Activated naive CD4-positive, alpha-beta T cell treated with anti-CD3 and anti-CD28 coated beads, Interleukin-2, amount 10 ng/mL, durations not matched to agents 7 days and 5 days (primary cell): ENCODE measurements around the gene CA10.

Experiments
- CTCF ChIA-PET: fragments of 350-600 bp; sonication (Branson Sonifier 250); formaldehyde crosslinking; loops from one replicate; lab custom pipeline; 2021; ENCODE audit warnings: antibody characterized with exemption; lab: Charles Lee
- DNase-seq: peaks from one replicate; pipeline ENCODE4 v3.0.0-alpha.2; 2020
- H3K27ac Mint-ChIP-seq: one replicate; pipeline ENCODE4 v1.8.0; 2021; ENCODE audit warnings: mild to moderate bottlenecking, moderate library complexity, mixed read lengths
- H3K27me3 Mint-ChIP-seq: one replicate; pipeline ENCODE4 v1.8.0; 2021; ENCODE audit warnings: mild to moderate bottlenecking, mixed read lengths
- H3K36me3 Mint-ChIP-seq: one replicate; pipeline ENCODE4 v1.8.0; 2021; ENCODE audit warnings: mixed read lengths
- H3K4me1 Mint-ChIP-seq: one replicate; pipeline ENCODE4 v1.8.0; 2021; ENCODE audit warnings: mixed read lengths
- H3K4me3 Mint-ChIP-seq: one replicate; pipeline ENCODE4 v1.8.0; 2021; ENCODE audit warnings: mild to moderate bottlenecking, moderate library complexity, mixed read lengths
- H3K9me3 Mint-ChIP-seq: one replicate; pipeline ENCODE4 v1.8.0; 2021; ENCODE audit warnings: mixed read lengths

The CA10 gene

GRCh38 chr17:51743477-51743876 is 415.0 kb downstream of the CA10 start:
- H3K4me3 Mint-ChIP-seq = no peak overlapping the region
- no peaks in the 10 kb centered on the region for H3K9me3 Mint-ChIP-seq
- DNase-seq = no peak
- H3K36me3 Mint-ChIP-seq = no peaks in the 10 kb centered on the region
- H3K4me1 Mint-ChIP-seq = no peaks in the 10 kb centered on the region
- no peak overlapping the region for H3K27ac Mint-ChIP-seq
- CTCF ChIA-PET = no interaction called here
- peaks cover 3% of the 10 kb centered on the region for H3K27me3 Mint-ChIP-seq

- Mint-ChIP-seq H3K27me3 (peaks cover 3% of the 10 kb centered on the region), H3K4me3 (no peak overlapping the region), H3K27ac (no peak overlapping the region), H3K36me3 (no peaks in the 10 kb centered on the region), H3K9me3 (no peaks in the 10 kb centered on the region), H3K4me1 (no peaks in the 10 kb centered on the region)
- CTCF ChIA-PET = no interaction called here
- no peak for DNase-seq
These were observed 415.9 kb downstream of the CA10 start for GRCh38 chr17:51742571-51742970.

- Mint-ChIP-seq H3K27me3 (peaks cover 3% of the 10 kb centered on the region), H3K27ac (no peak overlapping the region)
- CTCF ChIA-PET = no interaction called here
These were observed 417.1 kb downstream of the CA10 start for GRCh38 chr17:51741458-51741857.

GRCh38 chr17:51740531-51740930 is 418.0 kb downstream of the CA10 start:
- peaks cover 3% of the 10 kb centered on the region for H3K27me3 Mint-ChIP-seq
- CTCF ChIA-PET = interaction anchor here (1.1 kb wide), 1 partner anchor 10 kb away, joined by 3 read pairs; no protein-coding TSS in a partner anchor
- no peak overlapping the region for H3K27ac Mint-ChIP-seq
- no peaks in the 10 kb centered on the region for H3K36me3 Mint-ChIP-seq
- no peaks in the 10 kb centered on the region for H3K4me1 Mint-ChIP-seq
- no peak overlapping the region for H3K4me3 Mint-ChIP-seq
- H3K9me3 Mint-ChIP-seq = no peaks in the 10 kb centered on the region
- no peak for DNase-seq

More at GRCh38 chr17:51741458-51741857, 417.1 kb downstream of the CA10 start:
- no peaks in the 10 kb centered on the region for H3K4me1 Mint-ChIP-seq
- H3K36me3 Mint-ChIP-seq = no peaks in the 10 kb centered on the region
- no peaks in the 10 kb centered on the region for H3K9me3 Mint-ChIP-seq
- H3K4me3 Mint-ChIP-seq = no peak overlapping the region
- no peak for DNase-seq

GRCh38 chr17:51739245-51739886 is 419.1 kb downstream of the CA10 start:
- no peaks in the 10 kb centered on the region for H3K36me3 Mint-ChIP-seq
- H3K27me3 Mint-ChIP-seq = peaks cover 6% of the 10 kb centered on the region
- H3K4me3 Mint-ChIP-seq = no peak overlapping the region
- H3K27ac Mint-ChIP-seq = no peak overlapping the region
- no peaks in the 10 kb centered on the region for H3K4me1 Mint-ChIP-seq
- CTCF ChIA-PET = no interaction called here
- H3K9me3 Mint-ChIP-seq = no peaks in the 10 kb centered on the region
- no peak for DNase-seq

- Mint-ChIP-seq H3K9me3 (no peaks in the 10 kb centered on the region), H3K36me3 (no peaks in the 10 kb centered on the region), H3K4me1 (no peaks in the 10 kb centered on the region), H3K27ac (no peak overlapping the region), H3K27me3 (peaks cover 4% of the 10 kb centered on the region), H3K4me3 (no peak overlapping the region)
- DNase-seq = no peak
- CTCF ChIA-PET = no interaction called here
These were observed 422.2 kb downstream of the CA10 start for GRCh38 chr17:51736356-51736755.

- H3K27me3 Mint-ChIP-seq = peaks cover 9% of the 10 kb centered on the region
- no peaks in the 10 kb centered on the region for H3K9me3 Mint-ChIP-seq
- no peak for DNase-seq
- H3K36me3 Mint-ChIP-seq = no peaks in the 10 kb centered on the region
- no peak overlapping the region for H3K27ac Mint-ChIP-seq
- no peaks in the 10 kb centered on the region for H3K4me1 Mint-ChIP-seq
- CTCF ChIA-PET = no interaction called here
- H3K4me3 Mint-ChIP-seq = no peak overlapping the region
These were observed 423.5 kb downstream of the CA10 start for GRCh38 chr17:51734976-51735375.

GRCh38 chr17:51734462-51734861 is 424.1 kb downstream of the CA10 start:
- H3K4me3 Mint-ChIP-seq = no peak overlapping the region
- peak; percentile 22 for DNase-seq
- peaks cover 9% of the 10 kb centered on the region for H3K27me3 Mint-ChIP-seq
- CTCF ChIA-PET = interaction anchor here (2.5 kb wide), 1 partner anchor 362 kb away, joined by 6 read pairs; no protein-coding TSS in a partner anchor
- H3K27ac Mint-ChIP-seq = no peak overlapping the region
- H3K36me3 Mint-ChIP-seq = no peaks in the 10 kb centered on the region
- no peaks in the 10 kb centered on the region for H3K4me1 Mint-ChIP-seq
- H3K9me3 Mint-ChIP-seq = no peaks in the 10 kb centered on the region

- CTCF ChIA-PET = interaction anchor here (0.9 to 2.5 kb wide), 2 partner anchors 361 to 374 kb away, joined by 4 to 6 read pairs; no protein-coding TSS in a partner anchor
- no peak for DNase-seq
- H3K36me3 Mint-ChIP-seq = no peaks in the 10 kb centered on the region
- no peak overlapping the region for H3K4me3 Mint-ChIP-seq
- no peak overlapping the region for H3K27ac Mint-ChIP-seq
- H3K9me3 Mint-ChIP-seq = no peaks in the 10 kb centered on the region
- H3K4me1 Mint-ChIP-seq = no peaks in the 10 kb centered on the region
- peaks cover 9% of the 10 kb centered on the region for H3K27me3 Mint-ChIP-seq
These were observed 425.3 kb downstream of the CA10 start for GRCh38 chr17:51733166-51733565.

GRCh38 chr17:51731941-51732722 is 426.4 kb downstream of the CA10 start:
- CTCF ChIA-PET = interaction anchor here (2.5 kb wide), 1 partner anchor 360 kb away, joined by 6 read pairs; no protein-coding TSS in a partner anchor
- Mint-ChIP-seq H3K27ac (no peak overlapping the region), H3K4me3 (no peak overlapping the region), H3K27me3 (peaks cover 9% of the 10 kb centered on the region), H3K9me3 (no peaks in the 10 kb centered on the region), H3K36me3 (no peaks in the 10 kb centered on the region), H3K4me1 (no peaks in the 10 kb centered on the region)
- DNase-seq = no peak

GRCh38 chr17:51730303-51731050 is 428.0 kb downstream of the CA10 start:
- CTCF ChIA-PET = interaction anchor here (1.0 kb wide), 1 partner anchor 10 kb away, joined by 3 read pairs; no protein-coding TSS in a partner anchor
- no peak for DNase-seq

GRCh38 chr17:51725185-51725584 is 433.3 kb downstream of the CA10 start:
- no peak for DNase-seq
- Mint-ChIP-seq H3K4me3 (no peak overlapping the region), H3K4me1 (no peaks in the 10 kb centered on the region), H3K27ac (no peak overlapping the region), H3K9me3 (no peaks in the 10 kb centered on the region), H3K36me3 (no peaks in the 10 kb centered on the region), H3K27me3 (no peaks in the 10 kb centered on the region)
- CTCF ChIA-PET = no interaction called here

More at GRCh38 chr17:51730303-51731050, 428.0 kb downstream of the CA10 start:
- Mint-ChIP-seq H3K27ac (no peak overlapping the region), H3K9me3 (no peaks in the 10 kb centered on the region), H3K4me1 (no peaks in the 10 kb centered on the region), H3K36me3 (no peaks in the 10 kb centered on the region), H3K27me3 (peaks cover 9% of the 10 kb centered on the region), H3K4me3 (no peak overlapping the region)

GRCh38 chr17:51724043-51724580 is 434.4 kb downstream of the CA10 start:
- H3K27me3 Mint-ChIP-seq = no peaks in the 10 kb centered on the region
- no peaks in the 10 kb centered on the region for H3K4me1 Mint-ChIP-seq
- no peak overlapping the region for H3K27ac Mint-ChIP-seq
- H3K9me3 Mint-ChIP-seq = no peaks in the 10 kb centered on the region
- CTCF ChIA-PET = no interaction called here
- no peak overlapping the region for H3K4me3 Mint-ChIP-seq
- no peak for DNase-seq
- no peaks in the 10 kb centered on the region for H3K36me3 Mint-ChIP-seq

- Mint-ChIP-seq H3K4me1 (no peaks in the 10 kb centered on the region), H3K27me3 (no peaks in the 10 kb centered on the region), H3K9me3 (no peaks in the 10 kb centered on the region), H3K36me3 (no peaks in the 10 kb centered on the region), H3K27ac (no peak overlapping the region), H3K4me3 (no peak overlapping the region)
- no peak for DNase-seq
- CTCF ChIA-PET = no interaction called here
These were observed 435.5 kb downstream of the CA10 start for GRCh38 chr17:51722994-51723393.
